Peyer's patch (tissue), 4 donors: Measurements from ENCODE around the gene LYZL2. TPM values are rescaled to one million over a fixed set of nuclear protein-coding genes. Genes with fewer than 3 reads are reported as not detected.
"Not testable (repeated sequence)": the region's sequence is repeated elsewhere in the genome, so short reads cannot be mapped to it uniquely, and the experiment has no call there.

ENCODE experiments used
- DNase-seq, 3 donors: peaks; one replicate each; pipeline ENCODE4 v3.0.0-alpha.2; 2017 to 2019
- H3K27ac ChIP-seq, 4 donors: fragments of 200-600 bp; sonication (generic); one replicate each; pipeline ENCODE4 v1.5.1; 2016 to 2019
- H3K27me3 ChIP-seq, 2 donors: fragments of 200-600 bp; sonication (generic); one replicate each; pipeline ENCODE4 v1.5.1; 2019
- H3K36me3 ChIP-seq, 3 donors: fragments of 200-600 bp; sonication (generic); one replicate each; pipeline ENCODE4 v1.5.1; 2016 to 2019
- H3K4me1 ChIP-seq, 4 donors: fragments of 200-600 bp; sonication (generic); one replicate each; pipeline ENCODE4 v1.5.1; 2016 to 2019
- H3K4me3 ChIP-seq, 4 donors: fragments of 200-600 bp; sonication (generic); 1 replicate in 3 of 4; 2 replicates in 1 of 4; pipeline ENCODE4 v1.5.1; 2016 to 2019; ENCODE audit warnings: mild to moderate bottlenecking in 1 of 4
- H3K9me3 ChIP-seq, 4 donors: fragments of 200-600 bp; sonication (generic); one replicate each; pipeline ENCODE4 v1.5.1; 2016 to 2019; ENCODE audit warnings: mild to moderate bottlenecking in 1 of 4
- POLR2A ChIP-seq, 2 donors: fragments of 450-650 bp; IDR thresholded peaks; one replicate each; pipeline ENCODE4 v1.5.1; 2017; ENCODE audit warnings: antibody characterized with exemption in 2 of 2, mild to moderate bottlenecking in 2 of 2, moderate library complexity in 2 of 2
- total RNA-seq, 4 donors: library from RNA; depleted of rRNA; stranded (reverse); fragments of >200 nt; gene quantifications; one replicate each; pipeline ENCODE4 v1.1.0, GENCODE V29; 2016
- TF ChIP-seq, protein P1 (sequence below), 6 experiments: fragments of 450-650 bp in 4 of 6; fragments of 200-600 bp in 2 of 6; sonication (generic) in 1 of 6; IDR thresholded peaks; one replicate each; pipeline ENCODE4 v1.5.1; 2017 to 2019; ENCODE audit warnings: antibody characterized with exemption in 6 of 6, mild to moderate bottlenecking in 3 of 6, moderate library complexity in 1 of 6

Gene LYZL2
- total RNA-seq, 4 donors from 2014 or later: not detected

DNA sequence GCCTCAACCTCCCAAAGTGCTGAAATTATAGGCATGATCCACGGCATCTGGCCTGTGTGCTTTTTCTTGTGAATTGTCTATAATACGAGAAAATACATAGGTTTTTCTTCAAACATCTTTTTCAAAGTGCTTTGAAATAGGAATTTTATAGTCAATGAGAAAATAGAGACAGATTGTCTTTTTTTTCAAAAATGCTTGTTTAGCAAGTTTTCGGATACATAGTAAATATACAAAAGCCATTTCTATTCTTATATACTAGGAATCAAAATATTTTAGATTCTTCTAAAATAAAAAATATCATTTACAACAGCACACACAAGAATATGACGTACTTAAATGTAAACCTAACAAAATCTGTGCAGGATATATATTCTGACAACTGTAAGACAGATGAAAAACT is 1.6 kb upstream of the LYZL2 start:
- Histone ChIP-seq H3K4me3 (no peak overlapping the region), H3K9me3 (no peaks in the 10 kb centered on the region), H3K4me1 (no peaks in the 10 kb centered on the region), H3K27me3 (no peaks in the 10 kb centered on the region), H3K27ac (no peak overlapping the region), H3K36me3 (no peaks in the 10 kb centered on the region)
- DNase-seq: no peak
- TF ChIP-seq, protein P1, sequence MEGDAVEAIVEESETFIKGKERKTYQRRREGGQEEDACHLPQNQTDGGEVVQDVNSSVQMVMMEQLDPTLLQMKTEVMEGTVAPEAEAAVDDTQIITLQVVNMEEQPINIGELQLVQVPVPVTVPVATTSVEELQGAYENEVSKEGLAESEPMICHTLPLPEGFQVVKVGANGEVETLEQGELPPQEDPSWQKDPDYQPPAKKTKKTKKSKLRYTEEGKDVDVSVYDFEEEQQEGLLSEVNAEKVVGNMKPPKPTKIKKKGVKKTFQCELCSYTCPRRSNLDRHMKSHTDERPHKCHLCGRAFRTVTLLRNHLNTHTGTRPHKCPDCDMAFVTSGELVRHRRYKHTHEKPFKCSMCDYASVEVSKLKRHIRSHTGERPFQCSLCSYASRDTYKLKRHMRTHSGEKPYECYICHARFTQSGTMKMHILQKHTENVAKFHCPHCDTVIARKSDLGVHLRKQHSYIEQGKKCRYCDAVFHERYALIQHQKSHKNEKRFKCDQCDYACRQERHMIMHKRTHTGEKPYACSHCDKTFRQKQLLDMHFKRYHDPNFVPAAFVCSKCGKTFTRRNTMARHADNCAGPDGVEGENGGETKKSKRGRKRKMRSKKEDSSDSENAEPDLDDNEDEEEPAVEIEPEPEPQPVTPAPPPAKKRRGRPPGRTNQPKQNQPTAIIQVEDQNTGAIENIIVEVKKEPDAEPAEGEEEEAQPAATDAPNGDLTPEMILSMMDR (IDR thresholded peaks at IDR 0.05): no peak
- no peak for TF ChIP-seq POLR2A (IDR thresholded peaks at IDR 0.05)

DNA sequence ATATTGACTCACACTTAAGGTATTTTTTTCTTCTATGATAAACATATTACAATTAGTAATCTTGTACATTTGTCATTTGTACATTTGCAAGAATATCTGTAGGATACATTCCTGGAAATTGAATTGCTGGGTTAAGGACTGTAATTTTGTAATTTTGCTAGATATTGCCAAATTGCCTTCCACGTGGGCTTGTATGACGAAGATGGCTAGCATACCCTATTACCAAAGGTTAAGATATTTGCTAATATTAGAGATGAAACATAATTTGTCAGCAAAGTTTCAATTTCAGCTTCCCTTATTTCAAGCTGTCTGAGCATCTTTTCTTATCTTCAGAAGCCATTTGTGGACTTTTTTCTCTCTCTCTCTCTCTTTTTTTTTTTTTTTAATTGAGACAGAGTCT is 1.0 kb upstream of the LYZL2 start:
- Histone ChIP-seq H3K9me3 (no peaks in the 10 kb centered on the region), H3K4me1 (no peaks in the 10 kb centered on the region), H3K27ac (no peak overlapping the region), H3K27me3 (no peaks in the 10 kb centered on the region), H3K4me3 (no peak overlapping the region), H3K36me3 (no peaks in the 10 kb centered on the region)
- DNase-seq: no peak
- TF ChIP-seq POLR2A (IDR thresholded peaks at IDR 0.05): no peak
- TF ChIP-seq, protein P1 (IDR thresholded peaks at IDR 0.05): no peak

DNA sequence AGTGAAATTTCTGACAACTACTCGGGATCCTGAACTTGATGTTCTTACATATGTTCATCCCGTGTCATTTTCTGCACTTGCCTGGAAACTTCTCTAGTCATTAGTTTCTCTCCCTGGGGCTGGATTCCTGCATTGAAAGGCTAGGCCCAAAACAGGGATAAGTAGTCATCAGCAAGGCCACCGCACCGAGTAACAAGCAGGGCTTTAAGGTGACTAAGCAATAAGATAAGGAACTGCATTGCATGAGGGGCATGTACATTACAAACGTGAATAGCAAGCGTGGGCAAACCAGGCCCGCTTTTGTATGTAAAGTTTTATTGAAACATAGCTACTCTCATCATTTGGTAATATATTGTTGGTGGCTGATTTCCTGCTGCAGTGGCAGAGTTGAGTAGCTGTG is 977 bp downstream of the LYZL2 start:
- not testable (repeated sequence) for DNase-seq, H3K4me1 ChIP-seq, H3K9me3 ChIP-seq, H3K36me3 ChIP-seq, H3K27me3 ChIP-seq, H3K27ac ChIP-seq, H3K4me3 ChIP-seq

DNA sequence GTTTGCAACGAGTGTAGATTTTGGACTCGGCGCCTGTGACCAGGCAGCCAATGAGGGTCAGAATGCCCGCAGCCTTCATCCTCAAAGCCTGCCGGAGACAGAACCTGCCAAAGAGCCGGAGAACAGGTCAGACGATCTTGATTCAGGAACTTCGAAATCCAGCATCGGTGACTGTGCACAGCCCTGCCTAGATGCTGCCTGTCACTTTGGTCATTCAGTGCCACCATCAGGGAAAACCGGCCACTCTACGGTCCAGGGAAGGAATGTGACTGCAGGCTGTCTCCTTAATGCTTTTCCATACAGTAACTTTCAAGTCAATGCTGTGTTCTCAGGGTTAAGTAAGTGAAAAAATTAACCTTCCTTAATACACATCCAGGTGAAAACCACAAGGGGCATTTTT is 2.7 kb downstream of the LYZL2 start:
- H3K27me3 ChIP-seq, H3K36me3 ChIP-seq, H3K4me1 ChIP-seq, DNase-seq, H3K27ac ChIP-seq, H3K9me3 ChIP-seq, H3K4me3 ChIP-seq: not testable (repeated sequence)

DNA sequence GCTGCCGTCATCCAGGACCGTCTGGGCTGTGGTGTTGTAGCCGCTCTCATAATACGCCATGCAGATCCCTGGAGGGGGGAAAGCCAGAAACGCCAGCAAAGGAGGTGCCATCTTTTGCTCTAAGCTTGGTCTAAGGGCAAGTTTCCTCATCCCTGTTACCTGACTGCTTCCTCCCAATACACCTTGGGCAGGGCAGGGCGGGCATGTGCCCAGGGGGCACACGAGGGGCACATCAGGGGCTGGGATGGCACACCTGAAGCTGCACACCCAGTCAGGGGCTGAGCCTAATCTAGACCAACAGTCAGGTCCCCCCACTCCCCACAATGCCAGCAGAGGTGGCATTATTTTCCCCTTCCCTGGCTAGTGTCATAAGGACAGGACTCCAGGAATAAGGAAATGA is 3.4 kb downstream of the LYZL2 start:
- H3K4me3 ChIP-seq, H3K9me3 ChIP-seq, H3K27ac ChIP-seq, DNase-seq, H3K4me1 ChIP-seq, H3K27me3 ChIP-seq, H3K36me3 ChIP-seq: not testable (repeated sequence)

DNA sequence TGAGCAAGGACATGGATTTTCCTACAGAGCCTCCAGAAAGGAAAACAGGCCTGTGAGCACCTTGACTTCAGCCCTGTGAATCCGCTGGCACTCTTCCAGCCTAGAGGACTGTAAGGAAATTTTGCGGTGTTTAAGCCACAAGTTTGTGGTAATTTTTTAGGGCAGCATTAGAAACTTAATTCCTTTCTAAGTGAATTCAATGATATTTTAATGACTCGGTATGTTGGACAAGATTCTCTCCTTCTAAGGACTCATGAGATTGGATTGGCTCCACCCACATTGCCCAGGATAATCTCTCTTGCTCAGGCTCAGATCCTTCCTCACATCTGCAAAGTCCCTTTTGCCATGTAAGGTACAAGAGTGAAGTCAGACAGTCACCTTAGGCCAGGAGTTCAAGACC is 4.5 kb downstream of the LYZL2 start:
- Histone ChIP-seq H3K27me3 (no peaks in the 10 kb centered on the region), H3K27ac (no peak overlapping the region), H3K4me3 (no peak overlapping the region), H3K4me1 (no peaks in the 10 kb centered on the region), H3K9me3 (no peaks in the 10 kb centered on the region), H3K36me3 (no peaks in the 10 kb centered on the region)
- TF ChIP-seq, protein P1 (IDR thresholded peaks at IDR 0.05): no peak
- no peak for TF ChIP-seq POLR2A (IDR thresholded peaks at IDR 0.05)
- no peak for DNase-seq

DNA sequence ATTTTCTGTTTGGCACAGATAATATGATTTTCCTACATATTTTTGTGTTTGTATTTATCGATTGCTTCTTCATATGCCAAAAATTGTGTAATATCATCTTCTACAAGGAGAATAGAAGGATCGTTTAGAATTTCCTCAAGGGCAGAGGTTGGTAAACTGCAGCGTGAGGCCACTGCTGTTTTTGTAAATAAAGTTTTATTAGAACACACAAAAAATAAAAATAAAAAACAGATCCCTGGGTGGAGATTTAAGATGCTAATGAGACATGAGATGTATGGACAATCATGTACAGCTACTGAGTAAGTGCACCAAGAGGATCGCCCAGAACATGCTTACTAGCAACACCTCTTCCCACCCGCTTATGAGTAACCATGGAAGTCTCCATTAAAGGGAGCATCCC is 9.6 kb downstream of the LYZL2 start:
- H3K4me3 ChIP-seq: no peak overlapping the region
- no peak for TF ChIP-seq POLR2A (IDR thresholded peaks at IDR 0.05)
- TF ChIP-seq, protein P1 (IDR thresholded peaks at IDR 0.05): no peak
- no peaks in the 10 kb centered on the region for H3K9me3 ChIP-seq
- DNase-seq: no peak
- no peaks in the 10 kb centered on the region for H3K4me1 ChIP-seq
- H3K27ac ChIP-seq: no peak overlapping the region
- H3K27me3 ChIP-seq: no peaks in the 10 kb centered on the region
- no peaks in the 10 kb centered on the region for H3K36me3 ChIP-seq
